Measurements from ENCODE around the gene C19orf53. TPM values are rescaled to one million over a fixed set of nuclear protein-coding genes. Genes with fewer than 3 reads are reported as not detected.

Gene C19orf53
- total and polyA plus RNA-seq, 2 experiments from 2014 or later = 104 to 401 TPM

- H3F3A ChIP-seq (replicated peaks; ENCODE audit: low read depth) = no peaks in the 10 kb centered on the region; the same call in 1 of the 2 replicates
- no peak overlapping the region for H3K27ac ChIP-seq (ENCODE audit: low read depth)
- Mint-ChIP-seq H3K27ac (no peak overlapping the region), H3K9me3 (no peaks in the 10 kb centered on the region; the same call in 2 of the 3 replicates), H3K36me3 (ENCODE audit: low read depth) (peaks cover 23% of the 10 kb centered on the region), H3K4me1 (peaks cover 6% of the 10 kb centered on the region), H3K27me3 (ENCODE audit: insufficient read depth, low read depth, poor library complexity) (peaks cover 14% of the 10 kb centered on the region), H3K4me3 (peak overlapping the region; percentile 76)
- DNase-seq (ENCODE audit: low spot score) = peak; percentile 58
- H3K9me2 ChIP-seq (ENCODE audit: insufficient read depth) = no peaks in the 10 kb centered on the region
- no peaks in the 10 kb centered on the region for H3K79me2 ChIP-seq (replicated peaks; ENCODE audit: insufficient read depth)
- no peaks in the 10 kb centered on the region; the same call in 1 of the 2 replicates for H3K4me1 ChIP-seq (ENCODE audit: insufficient read depth)
- no peaks in the 10 kb centered on the region for H3K27me3 ChIP-seq (ENCODE audit: insufficient read depth)
- peaks cover 4% of the 10 kb centered on the region for H3K36me3 ChIP-seq (ENCODE audit: insufficient read depth)
- H3K4me2 ChIP-seq = peak overlapping the region; percentile 80
- no peak for TF ChIP-seq EZH2phosphoT487 (IDR thresholded peaks at IDR 0.05; ENCODE audit: unreplicated experiment)
- no peaks in the 10 kb centered on the region for H4K20me1 ChIP-seq (replicated peaks; ENCODE audit: insufficient read depth)
- H3K4me3 ChIP-seq = peak overlapping the region; percentile 66
- peak overlapping the region; percentile 56; the same call in 1 of the 2 replicates for H2AFZ ChIP-seq
- peak; percentile 59 for ATAC-seq
Measured at GRCh38 chr19:13764821-13765394, 9.3 kb upstream of the C19orf53 start.

GRCh38 chr19:13765395-13766094 is 8.7 kb upstream of the C19orf53 start:
- H2AFZ ChIP-seq = peak overlapping the region; percentile 56; the same call in 1 of the 2 replicates
- H3K27me3 ChIP-seq (ENCODE audit: insufficient read depth) = no peaks in the 10 kb centered on the region
- H3K27ac Mint-ChIP-seq = no peak overlapping the region
- H3K36me3 ChIP-seq (ENCODE audit: insufficient read depth) = peaks cover 4% of the 10 kb centered on the region
- H3F3A ChIP-seq (replicated peaks; ENCODE audit: low read depth) = no peaks in the 10 kb centered on the region; the same call in 1 of the 2 replicates
- H3K27me3 Mint-ChIP-seq (ENCODE audit: insufficient read depth, low read depth, poor library complexity) = peaks cover 14% of the 10 kb centered on the region
- H3K4me1 Mint-ChIP-seq = peaks cover 6% of the 10 kb centered on the region
- peak overlapping the region; percentile 76 for H3K4me3 Mint-ChIP-seq
- no peaks in the 10 kb centered on the region for H3K79me2 ChIP-seq (replicated peaks; ENCODE audit: insufficient read depth)
- H3K27ac ChIP-seq (ENCODE audit: low read depth) = no peak overlapping the region
- H3K4me1 ChIP-seq (ENCODE audit: insufficient read depth) = no peaks in the 10 kb centered on the region; the same call in 1 of the 2 replicates
- no peaks in the 10 kb centered on the region for H3K9me2 ChIP-seq (ENCODE audit: insufficient read depth)
- H3K36me3 Mint-ChIP-seq (ENCODE audit: low read depth) = peaks cover 23% of the 10 kb centered on the region
- peak overlapping the region; percentile 66 for H3K4me3 ChIP-seq
- no peaks in the 10 kb centered on the region; the same call in 2 of the 3 replicates for H3K9me3 Mint-ChIP-seq
- DNase-seq (ENCODE audit: low spot score) (peak; percentile 52), ATAC-seq (peak; percentile 61)
- TF ChIP-seq CTCF (conservative IDR thresholded peaks at IDR 0.05; ENCODE audit: low read depth in 2 of 2) (peak in 1 of 2 experiments; percentile 24; a peak in 1 of 4 replicates), ZNF462 (CRISPR knock-in tag; IDR thresholded peaks at IDR 0.05) (no peak), ZNF114 (CRISPR knock-in tag; IDR thresholded peaks at IDR 0.05) (no peak), REST (IDR thresholded peaks at IDR 0.05; ENCODE audit: unreplicated experiment) (no peak), ZNF331 (CRISPR knock-in tag; IDR thresholded peaks at IDR 0.05; ENCODE audit: low read depth) (no peak)
- H3K4me2 ChIP-seq = peak overlapping the region; percentile 80
- H4K20me1 ChIP-seq (replicated peaks; ENCODE audit: insufficient read depth) = no peaks in the 10 kb centered on the region

Measured in GM23338 (cell line).